HL-60 (cell line): ENCODE results near the gene TRIP10.

Experiments used
- CTCF ChIP-seq: IDR thresholded peaks from one replicate; pipeline ENCODE4 v1.5.1; 2011; ENCODE audit warnings: low read length, control low read depth, inconsistent platforms; ENCODE audit not compliant: insufficient read depth
- POLR2AphosphoS5 ChIP-seq: IDR thresholded peaks from 2 replicates; pipeline ENCODE4 v1.6.1; 2012; ENCODE audit warnings: low read depth

- TF ChIP-seq CTCF (no peak), POLR2AphosphoS5 (no peak)
Measured at GRCh38 chr19:6793411-6793810, 53.9 kb downstream of the TRIP10 start.
